Bronchial epithelial cell (primary cell): ENCODE measurements around the gene KCNJ6. TPM values are rescaled to one million over a fixed set of nuclear protein-coding genes. Genes with fewer than 3 reads are reported as not detected.

Source experiments
- DNase-seq: peaks from one replicate; pipeline ENCODE4 v3.0.0-alpha.2; 2010; ENCODE audit warnings: low read depth
- FAIRE-seq: peaks from 2 replicates; lab custom pipeline; 2011; peaks lifted over from hg19 to GRCh38; lab: Jason Lieb, UNC
- H3K27me3 ChIP-seq: 2 replicates; pipeline ENCODE4 v1.5.1; 2011; ENCODE audit warnings: low read length; ENCODE audit not compliant: control insufficient read depth, insufficient read depth
- H3K36me3 ChIP-seq: 2 replicates; pipeline ENCODE4 v1.5.1; 2011; ENCODE audit warnings: low read length; ENCODE audit not compliant: control insufficient read depth, insufficient read depth
- H3K4me3 ChIP-seq: 2 replicates; pipeline ENCODE4 v1.5.1; 2011; ENCODE audit warnings: mild to moderate bottlenecking, low read depth, low read length, control low read depth
- CTCF ChIP-seq: IDR thresholded peaks from 2 replicates; pipeline ENCODE4 v1.5.1; 2011; ENCODE audit warnings: mild to moderate bottlenecking, moderate library complexity, low read length, control low read depth, inconsistent platforms; ENCODE audit not compliant: insufficient read depth, severe bottlenecking
- total RNA-seq: library from RNA; depleted of rRNA; stranded (reverse); fragments of >200 nt; gene quantifications from 2 replicates; pipeline ENCODE4 v1.2.1, GENCODE V29; 2014

KCNJ6 gene
- total RNA-seq, 1 donor from 2014 or later, result not detected

- FAIRE-seq, result no peak
- Histone ChIP-seq H3K36me3 (no peaks in the 10 kb centered on the region), H3K27me3 (no peaks in the 10 kb centered on the region), H3K4me3 (no peak overlapping the region)
- no peak for DNase-seq
- TF ChIP-seq CTCF, result no peak
Measured at GRCh38 chr21:37828991-37829390, 87.3 kb downstream of the KCNJ6 start.

- Histone ChIP-seq H3K27me3 (no peaks in the 10 kb centered on the region), H3K4me3 (no peak overlapping the region), H3K36me3 (no peaks in the 10 kb centered on the region)
- DNase-seq, result no peak
- FAIRE-seq, result no peak
- no peak for TF ChIP-seq CTCF
Measured at GRCh38 chr21:37828556-37828955, 87.7 kb downstream of the KCNJ6 start.

GRCh38 chr21:37827913-37828312 lies 88.3 kb downstream of the KCNJ6 start:
- DNase-seq, result no peak
- TF ChIP-seq CTCF, result no peak
- FAIRE-seq, result no peak
- Histone ChIP-seq H3K27me3 (no peaks in the 10 kb centered on the region), H3K36me3 (no peaks in the 10 kb centered on the region), H3K4me3 (no peak overlapping the region)

- Histone ChIP-seq H3K36me3 (no peaks in the 10 kb centered on the region), H3K27me3 (no peaks in the 10 kb centered on the region), H3K4me3 (no peak overlapping the region)
- no peak for TF ChIP-seq CTCF
- DNase-seq (peak; percentile 33), FAIRE-seq (no peak)
Measured at GRCh38 chr21:37821786-37822450, 94.3 kb downstream of the KCNJ6 start.

GRCh38 chr21:37821092-37821491 lies 95.2 kb downstream of the KCNJ6 start:
- DNase-seq, result no peak
- FAIRE-seq, result no peak
- H3K4me3 ChIP-seq, result no peak overlapping the region
- no peaks in the 10 kb centered on the region for H3K36me3 ChIP-seq
- H3K27me3 ChIP-seq, result peaks cover under 1% of the 10 kb centered on the region
- TF ChIP-seq CTCF, result no peak

GRCh38 chr21:37819372-37819771 lies 96.9 kb downstream of the KCNJ6 start:
- H3K27me3 ChIP-seq, result peaks cover 1% of the 10 kb centered on the region
- FAIRE-seq, result no peak
- TF ChIP-seq CTCF, result no peak
- no peak for DNase-seq
- H3K4me3 ChIP-seq, result no peak overlapping the region
- H3K36me3 ChIP-seq, result no peaks in the 10 kb centered on the region
